ENCODE results near the gene MLH1. TPM values are rescaled to one million over a fixed set of nuclear protein-coding genes. Genes with fewer than 3 reads are reported as not detected.

Gene MLH1
- total RNA-seq, 1 donor from 2014 or later: 43.8 TPM

- H3K4me3 Mint-ChIP-seq (ENCODE audit: low read depth): peak overlapping the region; percentile 6
- no peaks in the 10 kb centered on the region for H3K36me3 Mint-ChIP-seq (ENCODE audit: insufficient read depth)
- no peak for TF ChIP-seq CTCF (IDR thresholded peaks at IDR 0.05; ENCODE audit: unreplicated experiment)
- H3K27me3 Mint-ChIP-seq: no peaks in the 10 kb centered on the region
- peaks cover 4% of the 10 kb centered on the region for H3K9me3 Mint-ChIP-seq (ENCODE audit: low read depth)
- H3K27ac Mint-ChIP-seq: peak overlapping the region; percentile 86
- H3K4me1 Mint-ChIP-seq (ENCODE audit: low read depth): peaks cover 26% of the 10 kb centered on the region
- no peak for DNase-seq (ENCODE audit: low spot score, unreplicated experiment)
These were observed 27.9 kb upstream of the MLH1 start for GRCh38 chr3:36965440-36965839.

- peaks cover 11% of the 10 kb centered on the region for H3K9me3 Mint-ChIP-seq (ENCODE audit: low read depth)
- no peak for DNase-seq (ENCODE audit: low spot score, unreplicated experiment)
- TF ChIP-seq CTCF (IDR thresholded peaks at IDR 0.05; ENCODE audit: unreplicated experiment): no peak
- peak overlapping the region; percentile 88 for H3K27ac Mint-ChIP-seq
- no peaks in the 10 kb centered on the region for H3K36me3 Mint-ChIP-seq (ENCODE audit: insufficient read depth)
- H3K4me1 Mint-ChIP-seq (ENCODE audit: low read depth): peaks cover 34% of the 10 kb centered on the region
- no peaks in the 10 kb centered on the region for H3K27me3 Mint-ChIP-seq
- no peak overlapping the region for H3K4me3 Mint-ChIP-seq (ENCODE audit: low read depth)
These were observed 24.2 kb upstream of the MLH1 start for GRCh38 chr3:36969085-36969484.

GRCh38 chr3:36969540-36970432 lies 23.5 kb upstream of the MLH1 start:
- Mint-ChIP-seq H3K27me3 (no peaks in the 10 kb centered on the region), H3K9me3 (ENCODE audit: low read depth) (peaks cover 8% of the 10 kb centered on the region), H3K4me1 (ENCODE audit: low read depth) (peaks cover 32% of the 10 kb centered on the region), H3K4me3 (ENCODE audit: low read depth) (no peak overlapping the region), H3K36me3 (ENCODE audit: insufficient read depth) (no peaks in the 10 kb centered on the region), H3K27ac (peak overlapping the region; percentile 88)
- TF ChIP-seq CTCF (IDR thresholded peaks at IDR 0.05; ENCODE audit: unreplicated experiment): no peak
- DNase-seq (ENCODE audit: low spot score, unreplicated experiment): no peak

- H3K4me1 Mint-ChIP-seq (ENCODE audit: low read depth): peaks cover 20% of the 10 kb centered on the region
- no peak overlapping the region for H3K27ac Mint-ChIP-seq
- DNase-seq (ENCODE audit: low spot score, unreplicated experiment): no peak
- H3K9me3 Mint-ChIP-seq (ENCODE audit: low read depth): peaks cover 7% of the 10 kb centered on the region
- no peak for TF ChIP-seq CTCF (IDR thresholded peaks at IDR 0.05; ENCODE audit: unreplicated experiment)
- H3K4me3 Mint-ChIP-seq (ENCODE audit: low read depth): no peak overlapping the region
- H3K36me3 Mint-ChIP-seq (ENCODE audit: insufficient read depth): peaks cover 4% of the 10 kb centered on the region
- H3K27me3 Mint-ChIP-seq: no peaks in the 10 kb centered on the region
These were observed 21.2 kb upstream of the MLH1 start for GRCh38 chr3:36972163-36972562.

GRCh38 chr3:36973139-36973538 lies 20.2 kb upstream of the MLH1 start:
- peaks cover 4% of the 10 kb centered on the region for H3K36me3 Mint-ChIP-seq (ENCODE audit: insufficient read depth)
- no peak for TF ChIP-seq CTCF (IDR thresholded peaks at IDR 0.05; ENCODE audit: unreplicated experiment)

More at GRCh38 chr3:36973139-36973538, 20.2 kb upstream of the MLH1 start:
- H3K4me1 Mint-ChIP-seq (ENCODE audit: low read depth): peaks cover 18% of the 10 kb centered on the region
- no peak overlapping the region for H3K4me3 Mint-ChIP-seq (ENCODE audit: low read depth)
- DNase-seq (ENCODE audit: low spot score, unreplicated experiment): no peak
- H3K9me3 Mint-ChIP-seq (ENCODE audit: low read depth): peaks cover 7% of the 10 kb centered on the region
- no peaks in the 10 kb centered on the region for H3K27me3 Mint-ChIP-seq
- no peak overlapping the region for H3K27ac Mint-ChIP-seq

Data from progenitor cell of endocrine pancreas (in vitro differentiated cells).